Stimulated activated CD4-positive, alpha-beta T cell treated with anti-CD3 and anti-CD28 coated beads, Interleukin-2, amount 100 ng/mL, for 24 hours (primary cell): Measurements from ENCODE around the gene NXNL1.

Source experiments
- DNase-seq, 2 donors: peaks; one replicate each; pipeline ENCODE4 v3.0.0-alpha.2; 2020

Gene NXNL1

DNA sequence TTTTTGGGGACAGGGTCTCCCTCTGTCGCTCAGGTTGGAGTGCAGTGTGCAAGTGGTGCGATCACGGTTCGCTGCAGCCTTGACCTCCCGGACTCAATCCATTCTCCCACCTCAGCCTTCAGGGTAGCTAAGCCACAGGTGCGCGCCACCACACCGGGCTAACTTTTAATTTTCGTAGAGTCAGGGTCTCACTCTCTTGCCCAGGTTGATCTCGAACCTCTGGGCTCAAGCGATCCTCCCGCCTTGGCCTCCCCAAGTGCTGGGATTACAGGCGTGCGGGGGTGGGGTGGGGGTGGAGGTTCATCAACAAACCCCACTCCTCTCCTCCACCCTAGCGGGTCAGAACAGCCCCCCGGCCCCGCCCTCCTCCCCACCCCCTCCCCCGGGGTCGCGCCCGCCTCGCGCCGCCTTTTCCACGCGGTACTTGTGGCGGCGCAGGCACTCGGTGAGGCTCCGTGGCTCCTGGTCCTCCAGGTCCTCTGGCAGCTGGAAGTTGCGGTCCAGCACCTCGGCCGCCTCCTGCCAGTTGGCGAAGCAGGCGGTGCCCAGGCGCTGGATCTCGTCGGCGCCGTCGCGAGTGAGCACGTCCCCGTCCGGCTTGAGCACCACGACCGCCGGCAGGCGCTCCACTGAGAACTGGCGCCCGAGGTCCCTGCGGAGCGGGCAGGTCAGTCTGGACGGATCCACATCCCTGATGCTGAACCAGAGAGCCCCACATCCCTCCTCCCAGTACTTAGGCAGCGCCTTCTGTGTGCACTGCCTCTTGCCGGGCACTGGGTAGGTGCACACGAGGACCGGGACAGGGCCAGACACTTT is 5.2 kb downstream of the NXNL1 start:
- DNase-seq = no peak

- DNase-seq = no peak
Measured at GRCh38 chr19:17454576-17455071, 6.1 kb downstream of the NXNL1 start.

- DNase-seq = no peak
Measured at GRCh38 chr19:17451820-17452219, 8.9 kb downstream of the NXNL1 start.

- peak; percentile 56 to 59 for DNase-seq
Measured at GRCh38 chr19:17450264-17451075, 10.3 kb downstream of the NXNL1 start.

DNA sequence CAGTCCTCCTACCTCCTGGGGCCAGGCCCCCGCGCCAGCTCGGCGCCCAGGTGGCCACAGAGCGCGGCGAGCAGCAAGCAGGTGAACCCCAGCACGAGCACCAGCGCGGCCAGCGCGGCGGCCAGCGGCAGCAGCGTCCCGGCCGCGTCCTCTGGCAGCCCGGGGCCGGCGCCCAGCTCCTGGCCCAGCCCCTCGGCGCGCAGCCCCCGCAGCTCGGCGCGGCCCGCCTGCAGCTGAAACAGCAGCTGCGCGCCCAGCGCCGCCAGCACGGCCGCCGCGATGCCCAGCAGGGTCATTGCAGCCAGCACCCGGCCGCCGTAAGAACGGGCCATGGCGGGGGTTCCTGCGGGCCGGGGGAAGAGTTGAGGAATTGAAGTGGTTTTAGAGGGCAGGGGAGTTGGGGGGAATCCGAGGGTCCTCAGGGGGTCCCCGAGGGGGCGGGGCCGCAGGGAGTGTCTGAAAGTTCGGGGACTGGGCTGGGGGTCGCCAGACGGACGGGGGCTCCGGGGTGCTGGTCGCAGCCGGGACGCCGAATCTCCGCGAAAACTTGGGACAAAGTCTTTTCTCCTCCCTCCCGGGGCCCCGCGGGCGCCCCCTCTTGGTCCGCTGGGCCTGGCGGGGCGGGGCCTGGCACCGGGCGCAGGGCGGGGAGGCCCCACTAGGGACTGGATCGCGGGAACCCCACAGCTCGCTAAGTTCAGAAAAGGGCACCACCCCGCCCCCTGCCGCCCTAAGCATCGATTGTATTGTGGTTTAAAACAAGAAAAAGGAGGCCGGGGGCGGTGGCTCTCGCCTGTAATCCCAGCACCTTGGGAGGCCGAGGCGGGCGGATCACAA is 12.4 kb downstream of the NXNL1 start, which contains the start of gene TMEM221:
TMEM221 (minus strand) TSS at position 538 of the 837 bp plus-strand sequence; CDS start at position 332, 206 bp downstream.
- peak; percentile 64 to 69 for DNase-seq

DNA sequence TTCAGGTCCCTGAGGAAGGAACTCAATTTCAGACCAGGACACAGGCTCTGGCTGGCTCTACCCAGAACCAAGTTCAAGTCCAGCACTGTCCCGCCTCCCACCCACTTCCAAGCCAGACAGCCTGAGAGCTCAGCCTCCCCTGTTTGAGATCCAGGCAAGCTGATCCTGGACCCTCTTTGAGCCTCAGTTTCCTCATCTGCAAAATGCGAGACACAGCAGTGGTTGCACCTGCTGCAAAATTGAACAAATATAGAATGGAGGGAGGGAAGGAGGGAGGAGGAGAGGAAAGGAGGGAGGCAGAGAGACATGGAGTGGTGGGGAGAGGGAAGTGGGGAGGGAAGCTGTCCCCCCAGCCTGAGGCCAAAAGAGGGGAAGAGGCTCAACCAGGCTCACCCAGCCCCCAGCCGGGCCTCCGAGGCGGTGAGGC is 13.0 kb downstream of the NXNL1 start:
- no peak for DNase-seq

DNA sequence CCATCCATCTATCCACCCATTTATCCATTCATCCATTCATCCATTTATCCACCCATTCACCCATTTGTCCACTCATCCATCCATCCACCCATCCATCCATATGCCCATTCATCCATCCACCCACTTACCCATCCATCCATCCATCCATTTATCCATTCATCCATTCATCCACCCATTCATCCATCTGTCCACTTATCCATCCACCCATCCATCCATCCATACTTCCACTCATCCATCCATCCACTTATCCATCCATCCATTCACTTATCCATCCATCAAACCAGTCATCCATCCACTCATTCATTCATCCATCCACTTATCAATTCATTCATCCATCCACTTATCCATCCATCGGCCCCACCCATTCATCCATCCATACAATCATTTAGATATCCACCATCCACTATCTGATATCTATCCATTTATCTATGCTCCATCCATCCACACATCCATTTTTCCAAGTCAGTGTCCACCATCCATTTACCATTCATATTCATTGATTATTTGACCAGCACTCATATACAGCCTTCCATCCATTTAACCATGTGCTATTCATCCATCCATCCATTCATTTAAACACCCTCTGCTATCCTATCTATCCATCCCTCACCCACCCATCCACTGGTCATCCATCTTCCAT is 15.1 kb downstream of the NXNL1 start:
- no peak for DNase-seq

DNA sequence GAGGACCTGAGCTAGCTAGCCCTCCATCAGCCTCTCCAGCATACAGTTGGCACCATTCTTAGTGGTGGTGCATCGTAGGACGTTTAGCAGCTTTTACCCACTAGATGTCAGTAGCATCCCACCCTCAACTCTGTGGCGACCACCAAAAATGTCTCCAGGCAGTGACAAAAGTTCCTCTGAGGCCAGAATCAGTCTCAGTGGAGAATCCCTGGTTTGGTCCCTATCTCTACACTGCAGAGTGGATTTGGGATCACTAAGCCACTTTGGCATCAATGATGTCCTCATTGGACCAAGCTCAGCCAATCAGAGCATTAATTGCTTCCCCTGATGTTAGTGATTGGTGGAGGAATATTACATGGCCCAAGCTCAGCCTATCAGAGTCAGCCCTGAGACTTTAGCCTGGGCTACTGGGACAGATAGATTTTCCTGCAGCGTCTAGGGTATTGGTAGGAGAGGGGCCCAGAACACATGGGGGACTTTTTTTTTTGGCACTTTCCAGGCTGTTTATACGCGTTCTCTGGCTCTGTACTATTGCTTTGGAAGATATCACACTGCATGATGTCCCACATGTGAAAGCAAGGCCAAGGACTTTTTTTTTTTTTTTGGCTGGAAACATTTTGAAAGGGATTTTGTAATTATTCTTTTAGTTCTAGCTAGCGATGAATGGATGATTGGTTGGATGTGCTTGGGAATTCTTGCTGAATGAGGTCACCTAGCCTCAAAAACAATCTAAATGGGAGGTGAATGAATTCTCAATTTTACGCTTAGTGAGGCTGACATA is 19.3 kb downstream of the NXNL1 start:
- no peak for DNase-seq

- DNase-seq = no peak
Measured at GRCh38 chr19:17436874-17437267, 23.9 kb downstream of the NXNL1 start.

- no peak for DNase-seq
Measured at GRCh38 chr19:17436094-17436873, 24.4 kb downstream of the NXNL1 start.

DNA sequence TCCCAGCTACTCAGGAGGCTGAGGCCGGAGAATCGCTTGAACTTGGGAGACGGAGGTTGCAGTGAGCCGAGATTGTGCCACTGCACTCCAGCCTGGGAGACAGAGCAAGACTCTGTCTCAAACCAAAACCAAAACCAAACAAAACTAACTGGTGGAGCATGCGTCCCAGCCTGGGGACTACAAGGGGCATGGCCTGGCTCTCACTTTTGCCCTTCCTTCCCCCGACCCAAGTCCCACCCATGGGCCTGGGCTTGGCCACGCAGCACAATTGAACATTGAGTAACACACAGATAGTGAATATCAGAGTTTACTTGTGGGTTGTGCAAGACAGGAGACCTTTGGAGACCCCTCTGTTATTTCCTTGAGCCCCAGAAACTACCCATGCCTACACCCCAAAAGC is 25.5 kb downstream of the NXNL1 start:
- no peak for DNase-seq

DNA sequence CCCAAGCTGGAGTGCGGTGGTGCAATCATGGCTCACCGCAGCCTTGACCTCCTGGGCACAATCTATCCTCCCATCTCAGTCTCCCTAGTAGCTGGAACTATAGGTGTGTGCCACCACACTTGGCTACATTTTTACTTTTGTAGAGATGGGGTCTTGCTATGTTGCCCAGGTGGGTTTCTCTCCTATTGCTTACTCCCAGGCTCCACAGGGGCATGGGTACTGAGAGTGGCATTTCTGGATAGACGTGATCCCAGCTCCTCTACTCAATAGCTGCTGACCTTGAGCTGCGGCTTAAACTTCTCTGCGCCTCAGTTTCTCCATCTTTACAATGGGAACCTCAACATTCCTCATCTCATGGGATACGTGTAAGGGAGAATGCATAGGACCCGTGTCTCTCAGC is 29.3 kb downstream of the NXNL1 start:
- no peak for DNase-seq

DNA sequence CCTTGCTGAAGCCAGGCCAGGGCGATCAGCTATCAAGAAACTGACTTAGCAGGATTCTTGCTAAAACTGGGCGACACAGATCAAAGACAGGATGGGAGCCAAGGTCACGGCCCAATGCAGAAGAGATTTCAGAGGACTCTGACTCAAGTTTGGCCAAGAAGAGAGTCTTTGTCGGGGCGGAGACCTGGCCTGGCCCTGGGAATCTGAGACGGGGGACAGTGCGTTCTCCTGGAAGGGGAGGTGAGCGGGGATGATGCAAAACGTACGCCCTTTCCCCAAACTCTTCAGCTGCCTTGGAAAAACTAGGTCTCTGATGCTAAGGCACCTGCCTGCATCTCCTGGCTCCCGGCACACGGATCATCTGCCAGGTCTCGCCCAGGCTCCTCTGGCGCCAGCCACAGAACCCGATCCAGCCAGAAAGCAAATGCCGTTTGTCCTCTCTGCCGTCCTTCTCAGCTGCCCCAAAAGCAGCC is 31.0 kb downstream of the NXNL1 start:
- DNase-seq = no peak

DNA sequence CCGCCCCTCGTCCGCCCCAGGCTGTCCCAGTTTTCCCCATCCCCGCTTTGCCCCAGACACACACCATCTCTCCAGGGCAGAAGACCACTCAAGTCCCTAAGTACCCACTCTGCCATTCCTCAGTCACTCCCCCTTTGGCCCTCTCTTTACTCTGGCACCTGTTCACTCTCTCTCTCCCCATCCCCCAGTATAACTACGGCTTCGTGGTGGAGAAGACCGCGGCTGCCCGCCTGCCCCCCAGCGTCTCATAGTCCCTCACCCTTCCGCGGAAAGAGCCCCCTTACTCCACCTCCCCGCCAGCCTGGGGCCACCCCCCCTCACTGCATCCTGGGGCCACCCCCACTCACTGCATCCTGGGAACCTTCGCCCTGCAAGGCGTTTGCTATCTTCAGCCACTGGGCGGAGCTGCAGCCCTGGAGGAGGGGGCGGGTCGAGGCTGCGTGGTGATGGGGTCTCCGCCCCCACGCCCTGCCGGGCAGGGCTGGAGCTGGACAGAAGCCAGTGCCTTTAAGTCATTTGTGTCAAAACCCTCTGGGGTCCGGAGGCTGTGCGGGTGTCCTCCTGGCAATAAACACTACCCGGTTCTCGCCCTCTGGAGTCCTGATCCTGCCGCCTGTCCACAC is 35.9 kb downstream of the NXNL1 start:
- DNase-seq = peak in 1 of 2 donors; percentile 44

DNA sequence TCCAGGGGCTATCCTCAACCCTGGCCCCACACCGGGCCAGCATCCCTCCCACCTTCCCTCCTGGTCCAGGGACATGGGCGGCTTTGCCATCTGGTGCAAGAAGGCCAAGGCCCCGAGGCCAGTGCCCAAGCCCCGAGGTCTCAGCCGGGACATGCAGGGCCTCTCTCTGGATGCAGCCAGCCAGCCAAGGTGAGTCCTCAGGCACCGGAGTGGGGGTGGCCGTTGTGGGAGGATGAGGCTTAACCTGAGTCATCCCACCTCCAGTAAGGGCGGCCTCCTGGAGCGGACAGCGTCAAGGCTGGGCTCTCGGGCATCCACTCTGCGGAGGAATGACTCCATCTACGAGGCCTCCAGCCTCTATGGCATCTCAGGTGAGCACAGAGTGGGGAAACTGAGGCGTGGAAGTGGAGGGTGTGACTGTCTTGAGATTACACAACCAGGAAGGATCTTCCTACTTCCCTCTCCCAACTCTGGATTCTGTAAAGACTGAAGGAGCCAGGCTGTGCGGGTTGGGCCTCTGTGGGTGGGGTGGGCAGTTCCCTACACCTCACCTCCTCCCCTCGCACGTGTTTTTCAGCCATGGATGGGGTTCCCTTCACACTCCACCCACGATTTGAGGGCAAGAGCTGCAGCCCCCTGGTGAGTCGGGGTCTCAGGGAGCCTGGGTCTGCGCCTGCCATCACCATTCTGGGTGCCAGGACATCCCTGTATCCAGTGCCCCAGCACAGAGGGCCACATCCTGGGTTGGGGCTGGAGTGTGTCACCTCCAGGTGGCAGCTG is 37.1 kb downstream of the NXNL1 start:
- no peak for DNase-seq

GRCh38 chr19:17421942-17422341 is 38.8 kb downstream of the NXNL1 start:
- DNase-seq = no peak

- peak; percentile 35 to 41 for DNase-seq
Measured at GRCh38 chr19:17420475-17420924, 40.2 kb downstream of the NXNL1 start.

GRCh38 chr19:17419621-17420474 is 40.9 kb downstream of the NXNL1 start, which contains the start of gene MVB12A:
Gene MVB12A, plus strand, starts transcription at chr19:17420047. Its CDS starts 89 bp downstream, at chr19:17420136.
- DNase-seq = peak; percentile 95 to 96
